ENCODE measurements around the gene KMT2D. TPM values are rescaled to one million over a fixed set of nuclear protein-coding genes. Genes with fewer than 3 reads are reported as not detected.

KMT2D gene
- total and polyA plus RNA-seq, 4 donors = 11.5 to 97.4 (median 51.5) TPM

GRCh38 chr12:49051373-49051764, 9.2 kb downstream of the KMT2D start:
- 90 to 93% methylated on average over 18 of the region's 18 CpGs for WGBS, 2 donors
- Histone ChIP-seq H3K4me3 (ENCODE audit: low read length in 2 of 2) (no peak overlapping the region), H3K4me1 (ENCODE audit: control insufficient read depth in 1 of 2, insufficient read depth in 2 of 2, low read length in 2 of 2) (no peaks in the 10 kb centered on the region), H3K27me3 (ENCODE audit: control insufficient read depth in 1 of 2, insufficient read depth in 2 of 2, low read length in 1 of 2) (no peaks in the 10 kb centered on the region), H3K9me3 (ENCODE audit: control insufficient read depth, low read length) (no peaks in the 10 kb centered on the region), H3K27ac (ENCODE audit: low read depth in 1 of 2, low read length in 2 of 2) (no peak overlapping the region), H3K36me3 (ENCODE audit: control insufficient read depth in 1 of 2, insufficient read depth in 2 of 2, low read length in 1 of 2) (peaks cover 3 to 13% of the 10 kb centered on the region in 2 donors)
- intact Hi-C loops (cut with DNase I) = no loop called here
- ATAC-seq (ENCODE audit: low FRiP score) = no peak
- DNase-seq = peak; percentile 44 to 70

- Histone ChIP-seq H3K4me3 (ENCODE audit: low read length in 2 of 2) (no peak overlapping the region), H3K4me1 (ENCODE audit: control insufficient read depth in 1 of 2, insufficient read depth in 2 of 2, low read length in 2 of 2) (no peaks in the 10 kb centered on the region), H3K27ac (ENCODE audit: low read depth in 1 of 2, low read length in 2 of 2) (no peak overlapping the region), H3K9me3 (ENCODE audit: control insufficient read depth, low read length) (no peaks in the 10 kb centered on the region), H3K36me3 (ENCODE audit: control insufficient read depth in 1 of 2, insufficient read depth in 2 of 2, low read length in 1 of 2) (peaks cover 3 to 18% of the 10 kb centered on the region in 2 donors), H3K27me3 (ENCODE audit: control insufficient read depth in 1 of 2, insufficient read depth in 2 of 2, low read length in 1 of 2) (no peaks in the 10 kb centered on the region)
- intact Hi-C loops (cut with DNase I) = no loop called here
- ATAC-seq (ENCODE audit: low FRiP score) (no peak), DNase-seq (peak; percentile 45 to 67)
- 88 to 97% methylated on average over 13 of the region's 13 CpGs for WGBS, 2 donors
Observed at GRCh38 chr12:49050507-49051372, 9.9 kb downstream of the KMT2D start.

- DNase-seq (no peak), ATAC-seq (ENCODE audit: low FRiP score) (no peak)
- H3K4me3 ChIP-seq (ENCODE audit: low read length in 2 of 2) = no peak overlapping the region
- H3K27ac ChIP-seq (ENCODE audit: low read depth in 1 of 2, low read length in 2 of 2) = no peak overlapping the region
- peaks cover 3 to 19% of the 10 kb centered on the region in 2 donors for H3K36me3 ChIP-seq (ENCODE audit: control insufficient read depth in 1 of 2, insufficient read depth in 2 of 2, low read length in 1 of 2)
- WGBS, 2 donors = 65 to 67% methylated on average over 20 of the region's 20 CpGs
- no peaks in the 10 kb centered on the region for H3K27me3 ChIP-seq (ENCODE audit: control insufficient read depth in 1 of 2, insufficient read depth in 2 of 2, low read length in 1 of 2)
- intact Hi-C loops (cut with DNase I) = no loop called here
- H3K4me1 ChIP-seq (ENCODE audit: control insufficient read depth in 1 of 2, insufficient read depth in 2 of 2, low read length in 2 of 2) = no peaks in the 10 kb centered on the region
- no peaks in the 10 kb centered on the region for H3K9me3 ChIP-seq (ENCODE audit: control insufficient read depth, low read length)
Observed at GRCh38 chr12:49049566-49050224, 10.9 kb downstream of the KMT2D start.

DNA sequence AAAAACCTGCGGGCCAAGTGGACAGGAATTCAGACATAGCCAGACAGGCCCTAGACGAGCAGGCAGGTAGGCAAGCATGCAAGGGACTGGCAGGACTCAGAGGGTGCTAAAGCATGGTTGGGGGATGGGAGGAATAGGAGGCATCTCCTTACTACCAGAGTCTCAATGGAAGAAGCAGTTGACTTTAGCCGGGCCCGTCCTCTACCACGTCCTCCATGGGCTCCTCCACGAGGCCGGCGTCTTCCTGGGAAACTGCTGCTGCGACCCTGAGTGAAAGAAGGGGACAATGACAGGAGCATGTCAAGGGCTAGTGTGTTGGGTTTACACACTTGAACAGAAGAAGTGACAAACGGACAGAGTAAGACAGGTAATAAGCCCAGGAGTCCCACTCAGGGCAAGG, 11.6 kb downstream of the KMT2D start:
- WGBS, 2 donors = 87 to 89% methylated on average over 10 of the region's 10 CpGs
- intact Hi-C loops (cut with DNase I) = no loop called here
- Histone ChIP-seq H3K27ac (ENCODE audit: low read depth in 1 of 2, low read length in 2 of 2) (no peak overlapping the region), H3K4me3 (ENCODE audit: low read length in 2 of 2) (no peak overlapping the region), H3K4me1 (ENCODE audit: control insufficient read depth in 1 of 2, insufficient read depth in 2 of 2, low read length in 2 of 2) (no peaks in the 10 kb centered on the region), H3K9me3 (ENCODE audit: control insufficient read depth, low read length) (no peaks in the 10 kb centered on the region), H3K36me3 (ENCODE audit: control insufficient read depth in 1 of 2, insufficient read depth in 2 of 2, low read length in 1 of 2) (peaks cover 3 to 21% of the 10 kb centered on the region in 2 donors), H3K27me3 (ENCODE audit: control insufficient read depth in 1 of 2, insufficient read depth in 2 of 2, low read length in 1 of 2) (no peaks in the 10 kb centered on the region)
- peak in 1 of 2 donors; percentile 26 for DNase-seq
- ATAC-seq (ENCODE audit: low FRiP score) = no peak

DNA sequence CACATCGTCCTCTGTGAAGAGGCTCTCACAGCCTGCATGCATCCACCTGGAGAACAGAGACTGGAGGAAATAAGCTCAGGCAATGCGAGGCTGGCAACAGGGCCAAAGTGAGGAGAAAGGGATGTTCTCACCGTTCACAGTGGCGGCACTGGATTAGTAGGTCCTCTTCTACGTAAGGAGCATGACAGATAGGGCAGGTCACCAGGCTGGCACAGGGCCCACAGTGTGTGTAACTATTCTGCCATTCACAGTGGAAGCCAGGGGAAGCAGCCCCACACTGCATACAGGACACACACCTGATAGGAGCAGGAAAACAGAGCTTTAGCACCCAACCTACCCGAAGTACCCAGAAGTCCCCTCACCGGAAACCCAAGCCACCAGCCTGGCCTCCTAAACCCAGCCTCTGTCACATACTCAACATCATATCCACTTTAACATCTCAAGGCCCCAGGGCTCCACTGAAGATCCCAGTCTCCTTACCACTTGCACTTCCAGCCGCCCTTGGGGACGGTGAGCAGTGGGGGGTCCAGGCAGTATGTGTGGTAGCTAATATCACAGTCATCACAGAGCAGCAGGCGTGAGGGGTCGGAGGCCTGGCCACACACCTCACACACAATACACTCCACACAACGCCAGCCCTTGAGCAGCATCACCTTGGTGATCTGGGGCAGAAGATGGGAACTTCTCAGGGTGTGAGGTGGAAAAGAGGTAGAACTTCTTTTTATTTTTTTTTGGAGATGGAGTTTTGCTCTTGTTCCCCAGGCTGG, 14.3 kb downstream of the KMT2D start:
- WGBS, 2 donors = 87 to 88% methylated on average over 12 of the region's 12 CpGs
- peak; percentile 26 to 68 for DNase-seq
- Histone ChIP-seq H3K4me3 (ENCODE audit: low read length in 2 of 2) (no peak overlapping the region), H3K27ac (ENCODE audit: low read depth in 1 of 2, low read length in 2 of 2) (no peak overlapping the region), H3K4me1 (ENCODE audit: control insufficient read depth in 1 of 2, insufficient read depth in 2 of 2, low read length in 2 of 2) (no peaks in the 10 kb centered on the region), H3K27me3 (ENCODE audit: control insufficient read depth in 1 of 2, insufficient read depth in 2 of 2, low read length in 1 of 2) (no peaks in the 10 kb centered on the region), H3K36me3 (ENCODE audit: control insufficient read depth in 1 of 2, insufficient read depth in 2 of 2, low read length in 1 of 2) (peaks cover 0 to 30% of the 10 kb centered on the region in 2 donors), H3K9me3 (ENCODE audit: control insufficient read depth, low read length) (no peaks in the 10 kb centered on the region)
- intact Hi-C loops (cut with DNase I) = no loop called here
- ATAC-seq (ENCODE audit: low FRiP score) = no peak

DNA sequence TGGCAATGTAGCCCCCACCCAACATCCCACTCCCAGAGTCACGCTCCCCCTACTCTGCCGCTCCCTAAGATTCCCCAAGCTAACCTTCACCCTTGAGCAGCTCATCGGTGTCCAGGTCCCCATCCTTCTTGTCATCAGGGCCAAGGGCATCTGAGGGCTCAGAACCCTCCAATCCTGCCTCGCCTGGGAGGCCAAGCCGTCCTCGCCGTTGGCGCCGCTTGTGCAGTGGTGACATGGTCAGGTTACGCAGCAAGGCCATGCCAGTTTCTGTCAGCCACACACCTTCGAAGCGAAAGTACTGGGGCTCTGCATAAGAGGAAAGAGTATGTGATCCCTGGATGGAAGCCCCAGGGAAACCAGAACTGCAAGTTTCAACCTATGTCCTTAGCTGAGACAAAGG, 15.9 kb downstream of the KMT2D start:
- Histone ChIP-seq H3K36me3 (ENCODE audit: control insufficient read depth in 1 of 2, insufficient read depth in 2 of 2, low read length in 1 of 2) (peaks cover 0 to 27% of the 10 kb centered on the region in 2 donors), H3K9me3 (ENCODE audit: control insufficient read depth, low read length) (no peaks in the 10 kb centered on the region), H3K27me3 (ENCODE audit: control insufficient read depth in 1 of 2, insufficient read depth in 2 of 2, low read length in 1 of 2) (no peaks in the 10 kb centered on the region), H3K4me1 (ENCODE audit: control insufficient read depth in 1 of 2, insufficient read depth in 2 of 2, low read length in 2 of 2) (no peaks in the 10 kb centered on the region), H3K27ac (ENCODE audit: low read depth in 1 of 2, low read length in 2 of 2) (no peak overlapping the region), H3K4me3 (ENCODE audit: low read length in 2 of 2) (no peak overlapping the region)
- 95% methylated on average over 12 of the region's 12 CpGs for WGBS, 2 donors
- intact Hi-C loops (cut with DNase I) = no loop called here
- ATAC-seq (ENCODE audit: low FRiP score) = no peak
- peak in 1 of 2 donors; percentile 37 for DNase-seq

DNA sequence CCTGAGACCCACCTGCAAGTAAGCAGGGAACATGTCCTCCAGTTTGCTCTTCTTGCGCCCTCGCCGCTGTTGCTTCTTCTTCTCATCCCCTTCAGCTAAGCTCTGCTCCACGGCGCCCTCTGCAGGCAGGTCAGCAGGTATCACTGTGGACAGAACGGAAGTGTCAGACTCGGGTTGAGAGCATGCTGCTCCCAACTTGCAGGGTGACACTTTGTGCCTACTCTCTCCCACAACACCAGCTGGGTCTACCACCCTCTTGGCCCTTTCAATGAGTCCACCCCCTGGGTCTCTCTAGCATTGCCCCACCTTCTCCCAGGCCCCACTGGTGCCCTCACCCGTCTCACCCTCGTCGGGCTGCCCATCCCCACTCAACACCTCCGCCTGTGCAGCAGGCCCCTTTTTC, 16.7 kb downstream of the KMT2D start:
- Histone ChIP-seq H3K9me3 (ENCODE audit: control insufficient read depth, low read length) (no peaks in the 10 kb centered on the region), H3K27ac (ENCODE audit: low read depth in 1 of 2, low read length in 2 of 2) (no peak overlapping the region), H3K4me3 (ENCODE audit: low read length in 2 of 2) (no peak overlapping the region), H3K36me3 (ENCODE audit: control insufficient read depth in 1 of 2, insufficient read depth in 2 of 2, low read length in 1 of 2) (peaks cover 0 to 26% of the 10 kb centered on the region in 2 donors), H3K27me3 (ENCODE audit: control insufficient read depth in 1 of 2, insufficient read depth in 2 of 2, low read length in 1 of 2) (no peaks in the 10 kb centered on the region), H3K4me1 (ENCODE audit: control insufficient read depth in 1 of 2, insufficient read depth in 2 of 2, low read length in 2 of 2) (no peaks in the 10 kb centered on the region)
- 53 to 61% methylated on average over 11 of the region's 11 CpGs for WGBS, 2 donors
- DNase-seq (peak; percentile 82 to 89), ATAC-seq (ENCODE audit: low FRiP score) (peak; percentile 30)
- intact Hi-C loops (cut with DNase I) = no loop called here

GRCh38 chr12:49043241-49043640, 17.4 kb downstream of the KMT2D start:
- Histone ChIP-seq H3K27ac (ENCODE audit: low read depth in 1 of 2, low read length in 2 of 2) (no peak overlapping the region), H3K9me3 (ENCODE audit: control insufficient read depth, low read length) (no peaks in the 10 kb centered on the region), H3K4me1 (ENCODE audit: control insufficient read depth in 1 of 2, insufficient read depth in 2 of 2, low read length in 2 of 2) (no peaks in the 10 kb centered on the region), H3K27me3 (ENCODE audit: control insufficient read depth in 1 of 2, insufficient read depth in 2 of 2, low read length in 1 of 2) (no peaks in the 10 kb centered on the region), H3K36me3 (ENCODE audit: control insufficient read depth in 1 of 2, insufficient read depth in 2 of 2, low read length in 1 of 2) (peaks cover 0 to 29% of the 10 kb centered on the region in 2 donors), H3K4me3 (ENCODE audit: low read length in 2 of 2) (no peak overlapping the region)
- intact Hi-C loops (cut with DNase I) = no loop called here
- no peak for ATAC-seq (ENCODE audit: low FRiP score)
- peak in 1 of 2 donors; percentile 36 for DNase-seq
- WGBS, 2 donors = 92 to 96% methylated on average over 4 of the region's 4 CpGs
